ENCODE results near the gene C4BPB.
"Not testable (repeated sequence)": the region's sequence is repeated elsewhere in the genome, so short reads cannot be mapped to it uniquely, and the experiment has no call there.

The C4BPB gene

GRCh38 chr1:207088701-207089626 is at the start of gene C4BPB:
Gene C4BPB (plus strand): TSS chr1:207088860. CDS start chr1:207089532, 672 bp downstream.
- no peak for DNase-seq

- DNase-seq = no peak
Observed at GRCh38 chr1:207039380-207040180, 49.1 kb upstream of the C4BPB start.

- no peak for DNase-seq
Observed at GRCh38 chr1:207040181-207040533, 48.5 kb upstream of the C4BPB start.

- DNase-seq = not testable (repeated sequence)
Observed at GRCh38 chr1:207041397-207041796, 47.3 kb upstream of the C4BPB start.

GRCh38 chr1:207045453-207045852 is 43.2 kb upstream of the C4BPB start:
- no peak for DNase-seq

- no peak for DNase-seq
Observed at GRCh38 chr1:207047505-207047904, 41.2 kb upstream of the C4BPB start.

- DNase-seq = no peak
Observed at GRCh38 chr1:207048041-207048440, 40.6 kb upstream of the C4BPB start.

- DNase-seq = no peak
Observed at GRCh38 chr1:207049054-207049453, 39.6 kb upstream of the C4BPB start.

GRCh38 chr1:207049514-207049913 is 39.1 kb upstream of the C4BPB start:
- DNase-seq = no peak

GRCh38 chr1:207049974-207050391 is 38.7 kb upstream of the C4BPB start:
- no peak for DNase-seq

GRCh38 chr1:207050480-207051190 is 38.0 kb upstream of the C4BPB start:
- peak; percentile 42 for DNase-seq

GRCh38 chr1:207051191-207051943 is 37.3 kb upstream of the C4BPB start, which contains the start of gene YOD1:
Gene YOD1 (minus strand): TSS chr1:207051208. CDS start chr1:207051030, 178 bp downstream.
- DNase-seq = no peak

GRCh38 chr1:207052911-207053769 is 35.5 kb upstream of the C4BPB start, which contains the start of gene PFKFB2:
Gene PFKFB2 (plus strand): TSS chr1:207053275. CDS start chr1:207054718, 1,443 bp downstream.
- peak; percentile 64 for DNase-seq

- DNase-seq = no peak
Observed at GRCh38 chr1:207054491-207054890, 34.2 kb upstream of the C4BPB start.

- no peak for DNase-seq
Observed at GRCh38 chr1:207055386-207056001, 33.2 kb upstream of the C4BPB start.

GRCh38 chr1:207056673-207057072 is 32.0 kb upstream of the C4BPB start:
- DNase-seq = no peak

GRCh38 chr1:207058252-207058651 is 30.4 kb upstream of the C4BPB start:
- DNase-seq = no peak

GRCh38 chr1:207058878-207059867 is 29.5 kb upstream of the C4BPB start:
- DNase-seq = no peak

GRCh38 chr1:207059881-207060280 is 28.8 kb upstream of the C4BPB start:
- DNase-seq = no peak
